ENCODE measurements around the gene RAB31. TPM values are rescaled to one million over a fixed set of nuclear protein-coding genes. Genes with fewer than 3 reads are reported as not detected.
A peak's percentile ranks its signal among the peaks of the same experiment; 100 is the strongest.

The RAB31 gene
- total RNA-seq, 1 experiment from 2014 or later = 32.9 TPM

GRCh38 chr18:9764011-9764481, 55.9 kb downstream of the RAB31 start (continued):
- TF ChIP-seq, protein P1, sequence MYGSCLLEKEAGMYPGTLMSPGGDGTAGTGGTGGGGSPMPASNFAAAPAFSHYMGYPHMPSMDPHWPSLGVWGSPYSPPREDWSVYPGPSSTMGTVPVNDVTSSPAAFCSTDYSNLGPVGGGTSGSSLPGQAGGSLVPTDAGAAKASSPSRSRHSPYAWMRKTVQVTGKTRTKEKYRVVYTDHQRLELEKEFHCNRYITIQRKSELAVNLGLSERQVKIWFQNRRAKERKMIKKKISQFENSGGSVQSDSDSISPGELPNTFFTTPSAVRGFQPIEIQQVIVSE (CRISPR knock-in tag; IDR thresholded peaks at IDR 0.05; ENCODE audit: borderline replicate concordance) = no peak
- no peak for TF ChIP-seq SMAD3 (CRISPR knock-in tag; IDR thresholded peaks at IDR 0.05; ENCODE audit: borderline replicate concordance)
- TF ChIP-seq, protein P2, sequence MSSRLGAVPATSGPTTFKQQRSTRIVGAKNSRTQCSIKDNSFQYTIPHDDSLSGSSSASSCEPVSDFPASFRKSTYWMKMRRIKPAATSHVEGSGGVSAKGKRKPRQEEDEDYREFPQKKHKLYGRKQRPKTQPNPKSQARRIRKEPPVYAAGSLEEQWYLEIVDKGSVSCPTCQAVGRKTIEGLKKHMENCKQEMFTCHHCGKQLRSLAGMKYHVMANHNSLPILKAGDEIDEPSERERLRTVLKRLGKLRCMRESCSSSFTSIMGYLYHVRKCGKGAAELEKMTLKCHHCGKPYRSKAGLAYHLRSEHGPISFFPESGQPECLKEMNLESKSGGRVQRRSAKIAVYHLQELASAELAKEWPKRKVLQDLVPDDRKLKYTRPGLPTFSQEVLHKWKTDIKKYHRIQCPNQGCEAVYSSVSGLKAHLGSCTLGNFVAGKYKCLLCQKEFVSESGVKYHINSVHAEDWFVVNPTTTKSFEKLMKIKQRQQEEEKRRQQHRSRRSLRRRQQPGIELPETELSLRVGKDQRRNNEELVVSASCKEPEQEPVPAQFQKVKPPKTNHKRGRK (CRISPR knock-in tag; IDR thresholded peaks at IDR 0.05; ENCODE audit: borderline replicate concordance) = no peak
- no peak for TF ChIP-seq ZNF396 (CRISPR knock-in tag; IDR thresholded peaks at IDR 0.05; ENCODE audit: borderline replicate concordance)
- no peak for TF ChIP-seq ESRRA (CRISPR knock-in tag; IDR thresholded peaks at IDR 0.05; ENCODE audit: borderline replicate concordance)
- TF ChIP-seq SP1 (CRISPR knock-in tag; conservative IDR thresholded peaks at IDR 0.05) = no peak

- no peak for DNase-seq (ENCODE audit: low spot score)
- peak; percentile 65 for ATAC-seq
- H3K4me3 Mint-ChIP-seq = no peak overlapping the region
- ChIA-PET POLR2A (no interaction called here), CTCF (interaction anchor here (0.6 to 1.2 kb wide), 4 partner anchors 23 to 903 kb away, joined by 3 to 5 read pairs (median 3); partner anchors contain the start of gene RAB31)
- peak overlapping the region; percentile 57; the same call in 1 of the 2 replicates for H3K27ac Mint-ChIP-seq
- peaks cover 3% of the 10 kb centered on the region for H3K36me3 Mint-ChIP-seq
- TF ChIP-seq ZBTB21 (CRISPR knock-in tag; IDR thresholded peaks at IDR 0.05; ENCODE audit: borderline replicate concordance) (no peak), ATF3 (CRISPR knock-in tag; conservative IDR thresholded peaks at IDR 0.05) (no peak), CREM (CRISPR knock-in tag; IDR thresholded peaks at IDR 0.05) (no peak)
- peaks cover 24% of the 10 kb centered on the region for H3K4me1 Mint-ChIP-seq
- H3K27me3 Mint-ChIP-seq (ENCODE audit: low read depth) = no peaks in the 10 kb centered on the region
- peaks cover 15% of the 10 kb centered on the region for H3K9me3 Mint-ChIP-seq
These were observed 57.4 kb downstream of the RAB31 start for GRCh38 chr18:9765501-9765900.

GRCh38 chr18:9766076-9766481, 58.0 kb downstream of the RAB31 start:
- H3K9me3 Mint-ChIP-seq = peaks cover 15% of the 10 kb centered on the region
- no peak overlapping the region for H3K27ac Mint-ChIP-seq
- H3K27me3 Mint-ChIP-seq (ENCODE audit: low read depth) = no peaks in the 10 kb centered on the region
- H3K36me3 Mint-ChIP-seq = peaks cover 3% of the 10 kb centered on the region
- H3K4me3 Mint-ChIP-seq = no peak overlapping the region
- ChIA-PET POLR2A (interaction anchor here (0.5 kb wide), 1 partner anchor 138 kb away, joined by 3 read pairs; no protein-coding TSS in a partner anchor), CTCF (interaction anchor here (0.6 to 1.2 kb wide), 3 partner anchors 23 to 904 kb away, joined by 3 read pairs; no protein-coding TSS in a partner anchor)
- DNase-seq (ENCODE audit: low spot score) = no peak
- ATAC-seq = peak; percentile 41
- TF ChIP-seq, protein P3, sequence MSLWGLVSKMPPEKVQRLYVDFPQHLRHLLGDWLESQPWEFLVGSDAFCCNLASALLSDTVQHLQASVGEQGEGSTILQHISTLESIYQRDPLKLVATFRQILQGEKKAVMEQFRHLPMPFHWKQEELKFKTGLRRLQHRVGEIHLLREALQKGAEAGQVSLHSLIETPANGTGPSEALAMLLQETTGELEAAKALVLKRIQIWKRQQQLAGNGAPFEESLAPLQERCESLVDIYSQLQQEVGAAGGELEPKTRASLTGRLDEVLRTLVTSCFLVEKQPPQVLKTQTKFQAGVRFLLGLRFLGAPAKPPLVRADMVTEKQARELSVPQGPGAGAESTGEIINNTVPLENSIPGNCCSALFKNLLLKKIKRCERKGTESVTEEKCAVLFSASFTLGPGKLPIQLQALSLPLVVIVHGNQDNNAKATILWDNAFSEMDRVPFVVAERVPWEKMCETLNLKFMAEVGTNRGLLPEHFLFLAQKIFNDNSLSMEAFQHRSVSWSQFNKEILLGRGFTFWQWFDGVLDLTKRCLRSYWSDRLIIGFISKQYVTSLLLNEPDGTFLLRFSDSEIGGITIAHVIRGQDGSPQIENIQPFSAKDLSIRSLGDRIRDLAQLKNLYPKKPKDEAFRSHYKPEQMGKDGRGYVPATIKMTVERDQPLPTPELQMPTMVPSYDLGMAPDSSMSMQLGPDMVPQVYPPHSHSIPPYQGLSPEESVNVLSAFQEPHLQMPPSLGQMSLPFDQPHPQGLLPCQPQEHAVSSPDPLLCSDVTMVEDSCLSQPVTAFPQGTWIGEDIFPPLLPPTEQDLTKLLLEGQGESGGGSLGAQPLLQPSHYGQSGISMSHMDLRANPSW (CRISPR knock-in tag; conservative IDR thresholded peaks at IDR 0.05; ENCODE audit: low read depth) = no peak
- TF ChIP-seq, protein P4, sequence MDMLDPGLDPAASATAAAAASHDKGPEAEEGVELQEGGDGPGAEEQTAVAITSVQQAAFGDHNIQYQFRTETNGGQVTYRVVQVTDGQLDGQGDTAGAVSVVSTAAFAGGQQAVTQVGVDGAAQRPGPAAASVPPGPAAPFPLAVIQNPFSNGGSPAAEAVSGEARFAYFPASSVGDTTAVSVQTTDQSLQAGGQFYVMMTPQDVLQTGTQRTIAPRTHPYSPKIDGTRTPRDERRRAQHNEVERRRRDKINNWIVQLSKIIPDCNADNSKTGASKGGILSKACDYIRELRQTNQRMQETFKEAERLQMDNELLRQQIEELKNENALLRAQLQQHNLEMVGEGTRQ (CRISPR knock-in tag; IDR thresholded peaks at IDR 0.05) = no peak
- no peak for TF ChIP-seq SMAD3 (CRISPR knock-in tag; IDR thresholded peaks at IDR 0.05; ENCODE audit: borderline replicate concordance)
- TF ChIP-seq, protein P5, sequence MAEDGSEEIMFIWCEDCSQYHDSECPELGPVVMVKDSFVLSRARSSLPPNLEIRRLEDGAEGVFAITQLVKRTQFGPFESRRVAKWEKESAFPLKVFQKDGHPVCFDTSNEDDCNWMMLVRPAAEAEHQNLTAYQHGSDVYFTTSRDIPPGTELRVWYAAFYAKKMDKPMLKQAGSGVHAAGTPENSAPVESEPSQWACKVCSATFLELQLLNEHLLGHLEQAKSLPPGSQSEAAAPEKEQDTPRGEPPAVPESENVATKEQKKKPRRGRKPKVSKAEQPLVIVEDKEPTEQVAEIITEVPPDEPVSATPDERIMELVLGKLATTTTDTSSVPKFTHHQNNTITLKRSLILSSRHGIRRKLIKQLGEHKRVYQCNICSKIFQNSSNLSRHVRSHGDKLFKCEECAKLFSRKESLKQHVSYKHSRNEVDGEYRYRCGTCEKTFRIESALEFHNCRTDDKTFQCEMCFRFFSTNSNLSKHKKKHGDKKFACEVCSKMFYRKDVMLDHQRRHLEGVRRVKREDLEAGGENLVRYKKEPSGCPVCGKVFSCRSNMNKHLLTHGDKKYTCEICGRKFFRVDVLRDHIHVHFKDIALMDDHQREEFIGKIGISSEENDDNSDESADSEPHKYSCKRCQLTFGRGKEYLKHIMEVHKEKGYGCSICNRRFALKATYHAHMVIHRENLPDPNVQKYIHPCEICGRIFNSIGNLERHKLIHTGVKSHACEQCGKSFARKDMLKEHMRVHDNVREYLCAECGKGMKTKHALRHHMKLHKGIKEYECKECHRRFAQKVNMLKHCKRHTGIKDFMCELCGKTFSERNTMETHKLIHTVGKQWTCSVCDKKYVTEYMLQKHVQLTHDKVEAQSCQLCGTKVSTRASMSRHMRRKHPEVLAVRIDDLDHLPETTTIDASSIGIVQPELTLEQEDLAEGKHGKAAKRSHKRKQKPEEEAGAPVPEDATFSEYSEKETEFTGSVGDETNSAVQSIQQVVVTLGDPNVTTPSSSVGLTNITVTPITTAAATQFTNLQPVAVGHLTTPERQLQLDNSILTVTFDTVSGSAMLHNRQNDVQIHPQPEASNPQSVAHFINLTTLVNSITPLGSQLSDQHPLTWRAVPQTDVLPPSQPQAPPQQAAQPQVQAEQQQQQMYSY (CRISPR knock-in tag; IDR thresholded peaks at IDR 0.05) = peak; percentile 81
- peaks cover 25% of the 10 kb centered on the region for H3K4me1 Mint-ChIP-seq

Data from WTC11 (cell line).